Neural progenitor cell (in vitro differentiated cells): Measurements from ENCODE around the gene GSX2. TPM values are rescaled to one million over a fixed set of nuclear protein-coding genes. Genes with fewer than 3 reads are reported as not detected.
A peak's percentile ranks its signal among the peaks of the same experiment; 100 is the strongest.
"Not testable (repeated sequence)": the region's sequence is repeated elsewhere in the genome, so short reads cannot be mapped to it uniquely, and the experiment has no call there.

Experiments
- DNase-seq: peaks from one replicate; pipeline ENCODE4 v3.0.0-alpha.2; 2016; ENCODE audit warnings: low spot score
- H2AFZ ChIP-seq: fragments of 200-600 bp; sonication (generic); replicated peaks from 2 replicates; pipeline ENCODE4 v1.6.1; 2016; ENCODE audit warnings: antibody characterized with exemption
- H3F3A ChIP-seq: fragments of 200-600 bp; sonication (generic); 2 replicates; pipeline ENCODE4 v1.6.1; 2016; ENCODE audit warnings: antibody characterized with exemption, low read depth
- H3K27ac ChIP-seq: fragments of 200-600 bp; sonication (generic); 2 replicates; pipeline ENCODE4 v1.5.1; 2016; ENCODE audit warnings: mild to moderate bottlenecking
- H3K27me3 ChIP-seq: fragments of 200-600 bp; sonication (generic); 2 replicates; pipeline ENCODE4 v1.6.1; 2016; ENCODE audit warnings: mild to moderate bottlenecking, moderate library complexity
- H3K36me3 ChIP-seq: fragments of 200-600 bp; sonication (generic); 2 replicates; pipeline ENCODE4 v1.5.1; 2016
- H3K4me1 ChIP-seq: fragments of 200-600 bp; sonication (generic); 2 replicates; pipeline ENCODE4 v1.6.1; 2016; ENCODE audit warnings: mixed run types
- H3K4me2 ChIP-seq: fragments of 200-600 bp; sonication (generic); 2 replicates; pipeline ENCODE4 v1.6.1; 2016
- H3K4me3 ChIP-seq: fragments of 200-600 bp; sonication (generic); 2 replicates; pipeline ENCODE4 v1.5.1; 2016
- H3K79me2 ChIP-seq: fragments of 200-600 bp; sonication (generic); 2 replicates; pipeline ENCODE4 v1.6.1; 2016; ENCODE audit warnings: low read depth
- H3K9ac ChIP-seq: fragments of 200-600 bp; sonication (generic); 2 replicates; pipeline ENCODE4 v1.6.1; 2016
- H3K9me3 ChIP-seq: fragments of 200-600 bp; sonication (generic); 2 replicates; pipeline ENCODE4 v1.5.1; 2016; ENCODE audit warnings: low read depth
- H4K20me1 ChIP-seq: fragments of 200-600 bp; sonication (generic); 2 replicates; pipeline ENCODE4 v1.6.1; 2016; ENCODE audit warnings: low read depth
- H3K27ac Mint-ChIP-seq: 3 replicates; pipeline ENCODE4 v1.8.0; 2021; ENCODE audit warnings: mixed read lengths
- H3K27me3 Mint-ChIP-seq: 2 replicates; pipeline ENCODE4 v1.8.0; 2022; ENCODE audit warnings: low read depth, mild to moderate bottlenecking, inconsistent platforms, moderate library complexity, mixed read lengths; ENCODE audit not compliant: insufficient read depth
- H3K36me3 Mint-ChIP-seq: 3 replicates; pipeline ENCODE4 v1.8.0; 2021; ENCODE audit warnings: mixed read lengths
- H3K4me1 Mint-ChIP-seq: 3 replicates; pipeline ENCODE4 v1.8.0; 2021; ENCODE audit warnings: mixed read lengths
- H3K4me3 Mint-ChIP-seq: 3 replicates; pipeline ENCODE4 v1.8.0; 2021; ENCODE audit warnings: mild to moderate bottlenecking, moderate library complexity, mixed read lengths
- H3K9me3 Mint-ChIP-seq: 3 replicates; pipeline ENCODE4 v1.8.0; 2020; ENCODE audit warnings: mixed read lengths
- EZH2 ChIP-seq: fragments of 200-600 bp; sonication (generic); IDR thresholded peaks from 2 replicates; pipeline ENCODE4 v1.6.1; 2017; ENCODE audit warnings: antibody characterized with exemption, mild to moderate bottlenecking, moderate library complexity
- EZH2phosphoT487 ChIP-seq: fragments of 200-600 bp; sonication (generic); IDR thresholded peaks from 2 replicates; pipeline ENCODE4 v1.6.1; 2017; ENCODE audit warnings: antibody characterized with exemption
- total RNA-seq: library from RNA; depleted of rRNA; stranded (reverse); fragments of >200 nt; gene quantifications from 2 replicates; pipeline ENCODE4 v1.2.3, GENCODE V29; 2015; ENCODE audit warnings: low replicate concordance
- TF ChIP-seq, protein P1 (sequence below): fragments of 200-600 bp; sonication (generic); IDR thresholded peaks from 2 replicates; pipeline ENCODE4 v1.5.1; 2017; ENCODE audit warnings: antibody characterized with exemption, mild to moderate bottlenecking

GSX2 gene
- total RNA-seq, result 0.59 TPM in 1 of 2 replicates, not detected in the other

DNA sequence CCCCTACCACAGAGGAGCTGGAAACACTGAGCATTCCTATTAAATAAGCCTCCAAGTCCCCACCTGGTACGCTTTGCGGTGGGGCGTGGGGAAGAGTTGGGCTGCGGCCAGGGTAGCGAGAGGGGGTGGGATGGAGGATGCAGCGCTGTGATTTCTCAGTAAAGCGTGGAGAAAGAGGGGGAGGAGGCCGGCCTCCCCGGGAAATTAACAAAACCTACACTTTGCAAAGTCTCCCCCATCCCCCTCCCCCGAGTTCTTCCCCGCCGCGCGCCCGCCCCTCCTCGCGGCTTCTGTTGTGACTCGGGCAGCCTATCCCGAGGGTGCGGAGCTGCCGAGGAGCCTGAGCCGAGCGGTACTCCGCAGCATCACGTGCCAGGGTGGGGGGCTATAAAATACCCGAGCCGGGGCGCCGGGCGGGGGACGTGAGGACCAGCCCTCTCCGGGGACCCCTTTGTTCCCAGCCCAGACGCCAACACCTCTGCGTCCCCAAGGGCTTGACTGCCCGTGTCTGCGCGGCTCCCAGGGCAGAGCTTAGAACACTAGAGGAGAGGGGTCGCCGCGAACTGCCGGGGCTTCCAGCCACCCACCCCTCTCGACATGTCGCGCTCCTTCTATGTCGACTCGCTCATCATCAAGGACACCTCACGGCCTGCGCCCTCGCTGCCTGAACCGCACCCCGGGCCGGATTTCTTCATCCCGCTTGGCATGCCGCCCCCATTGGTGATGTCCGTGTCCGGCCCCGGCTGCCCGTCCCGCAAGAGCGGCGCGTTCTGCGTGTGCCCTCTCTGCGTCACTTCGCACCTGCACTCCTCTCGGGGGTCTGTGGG, at the start of gene GSX2:
GSX2 (plus strand) TSS at position 416 of the 827 bp plus-strand sequence; CDS start at position 598, 182 bp downstream.
- Mint-ChIP-seq H3K9me3 (no peaks in the 10 kb centered on the region), H3K27ac (no peak within 1 kb of the TSS), H3K36me3 (no peaks in the 10 kb centered on the region), H3K4me3 (peak within 1 kb of the TSS; percentile 83), H3K27me3 (peaks cover 92% of the 10 kb centered on the region), H3K4me1 (peaks cover 49% of the 10 kb centered on the region)
- Histone ChIP-seq H3K9ac (no peak within 1 kb of the TSS), H3K79me2 (no peaks in the 10 kb centered on the region), H3K4me2 (peak within 1 kb of the TSS; percentile 76), H2AFZ (no peak within 1 kb of the TSS), H3K4me3 (peak within 1 kb of the TSS; percentile 34), H3K36me3 (no peaks in the 10 kb centered on the region), H4K20me1 (peaks cover 97% of the 10 kb centered on the region), H3K27ac (no peak within 1 kb of the TSS), H3K9me3 (no peaks in the 10 kb centered on the region), H3K4me1 (peaks cover 72% of the 10 kb centered on the region), H3K27me3 (peaks cover 100% of the 10 kb centered on the region), H3F3A (peaks cover 50% of the 10 kb centered on the region)
- TF ChIP-seq, protein P1, sequence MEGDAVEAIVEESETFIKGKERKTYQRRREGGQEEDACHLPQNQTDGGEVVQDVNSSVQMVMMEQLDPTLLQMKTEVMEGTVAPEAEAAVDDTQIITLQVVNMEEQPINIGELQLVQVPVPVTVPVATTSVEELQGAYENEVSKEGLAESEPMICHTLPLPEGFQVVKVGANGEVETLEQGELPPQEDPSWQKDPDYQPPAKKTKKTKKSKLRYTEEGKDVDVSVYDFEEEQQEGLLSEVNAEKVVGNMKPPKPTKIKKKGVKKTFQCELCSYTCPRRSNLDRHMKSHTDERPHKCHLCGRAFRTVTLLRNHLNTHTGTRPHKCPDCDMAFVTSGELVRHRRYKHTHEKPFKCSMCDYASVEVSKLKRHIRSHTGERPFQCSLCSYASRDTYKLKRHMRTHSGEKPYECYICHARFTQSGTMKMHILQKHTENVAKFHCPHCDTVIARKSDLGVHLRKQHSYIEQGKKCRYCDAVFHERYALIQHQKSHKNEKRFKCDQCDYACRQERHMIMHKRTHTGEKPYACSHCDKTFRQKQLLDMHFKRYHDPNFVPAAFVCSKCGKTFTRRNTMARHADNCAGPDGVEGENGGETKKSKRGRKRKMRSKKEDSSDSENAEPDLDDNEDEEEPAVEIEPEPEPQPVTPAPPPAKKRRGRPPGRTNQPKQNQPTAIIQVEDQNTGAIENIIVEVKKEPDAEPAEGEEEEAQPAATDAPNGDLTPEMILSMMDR, result no peak
- TF ChIP-seq EZH2, result peak; percentile 93
- TF ChIP-seq EZH2phosphoT487, result peak; percentile 93
- peak; percentile 54 for DNase-seq

DNA sequence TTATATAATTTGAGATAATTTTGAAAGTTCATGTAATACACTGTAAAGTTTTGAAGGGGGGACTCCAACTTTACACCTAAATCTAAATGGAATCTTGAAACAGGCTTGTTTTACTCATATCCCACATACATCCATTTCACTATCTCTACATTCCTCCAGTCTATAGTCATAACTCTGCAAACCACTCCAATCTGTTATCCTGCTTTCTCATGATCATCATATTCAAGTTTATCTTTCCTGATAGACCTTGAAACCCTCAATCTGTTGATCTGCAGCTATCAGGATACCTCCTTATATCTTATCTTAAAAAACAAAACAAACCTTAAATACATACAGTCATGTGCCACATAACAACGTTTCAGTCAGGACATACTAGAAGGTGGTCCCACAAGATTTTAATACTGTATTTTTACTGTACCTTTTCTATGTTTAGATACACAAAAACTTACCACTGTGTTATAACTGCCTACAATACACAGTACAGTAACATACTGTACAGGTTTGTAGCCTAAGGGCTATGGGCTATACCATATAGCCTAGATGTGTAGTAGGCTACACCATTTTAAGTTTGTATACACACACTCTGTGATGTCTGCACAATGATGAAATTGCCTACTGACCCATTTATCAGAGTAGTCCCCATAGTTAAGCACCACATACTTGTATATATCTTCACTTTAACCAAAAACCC, 49.6 kb upstream of the GSX2 start:
- H3K9me3 Mint-ChIP-seq, result peaks cover 3% of the 10 kb centered on the region
- no peak overlapping the region for H3K4me3 Mint-ChIP-seq
- Histone ChIP-seq H2AFZ (no peak overlapping the region), H3K9me3 (no peaks in the 10 kb centered on the region), H3K4me2 (no peak overlapping the region), H3K4me3 (no peak overlapping the region), H3K9ac (no peak overlapping the region), H3F3A (no peaks in the 10 kb centered on the region), H3K79me2 (peaks cover 15% of the 10 kb centered on the region), H3K4me1 (no peaks in the 10 kb centered on the region), H3K27me3 (no peaks in the 10 kb centered on the region), H3K36me3 (peaks cover 5% of the 10 kb centered on the region), H3K27ac (no peak overlapping the region), H4K20me1 (peaks cover 3% of the 10 kb centered on the region)
- TF ChIP-seq, protein P1, result no peak
- TF ChIP-seq EZH2phosphoT487 (no peak), EZH2 (no peak)
- peaks cover 7% of the 10 kb centered on the region for H3K36me3 Mint-ChIP-seq
- H3K4me1 Mint-ChIP-seq, result no peaks in the 10 kb centered on the region
- no peak overlapping the region for H3K27ac Mint-ChIP-seq
- no peaks in the 10 kb centered on the region for H3K27me3 Mint-ChIP-seq
- no peak for DNase-seq

DNA sequence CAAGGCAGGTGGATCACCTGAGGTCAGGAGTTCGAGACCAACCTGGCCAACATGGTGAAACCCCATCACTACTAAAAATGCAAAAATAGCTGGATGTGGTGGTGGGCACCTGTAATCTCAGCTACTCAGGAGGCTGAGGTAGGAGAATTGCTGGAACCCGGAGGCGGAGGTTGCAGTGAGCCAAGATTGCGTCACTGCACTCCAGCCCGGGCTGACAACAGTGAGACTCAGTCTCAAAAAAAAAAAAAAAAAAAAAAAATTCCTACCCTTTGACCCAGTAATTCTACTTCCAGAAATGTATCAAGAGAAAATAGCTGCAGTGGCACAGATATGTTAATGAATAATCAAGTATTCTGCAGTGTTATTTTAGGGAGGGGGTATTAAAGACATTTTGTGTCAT, 46.6 kb upstream of the GSX2 start:
- not testable (repeated sequence) for H3F3A ChIP-seq, DNase-seq, H3K4me3 Mint-ChIP-seq, H3K27ac Mint-ChIP-seq, H3K36me3 Mint-ChIP-seq, H3K27me3 ChIP-seq, H3K9me3 Mint-ChIP-seq, H2AFZ ChIP-seq, H3K9me3 ChIP-seq, H3K9ac ChIP-seq, H3K4me3 ChIP-seq, H3K4me1 Mint-ChIP-seq, H3K36me3 ChIP-seq, H3K4me1 ChIP-seq, H3K27ac ChIP-seq, H3K27me3 Mint-ChIP-seq, H3K4me2 ChIP-seq
- Histone ChIP-seq H4K20me1 (peaks cover 21% of the 10 kb centered on the region), H3K79me2 (peaks cover 41% of the 10 kb centered on the region)
